Middle frontal gyrus (tissue), 1 donor: Measurements from ENCODE around the gene DIS3.
"Not testable (repeated sequence)": the region's sequence is repeated elsewhere in the genome, so short reads cannot be mapped to it uniquely, and the experiment has no call there.

Experiments
- DNase-seq: peaks from one replicate; pipeline ENCODE4 v3.0.0-alpha.2; 2015; ENCODE audit warnings: low spot score; ENCODE audit errors: extremely low spot score

The DIS3 gene

GRCh38 chr13:72751220-72751619, 30.5 kb downstream of the DIS3 start:
- DNase-seq, result no peak

- no peak for DNase-seq
Observed at GRCh38 chr13:72745260-72745659, 36.4 kb downstream of the DIS3 start.

GRCh38 chr13:72740015-72740414, 41.7 kb downstream of the DIS3 start:
- no peak for DNase-seq

GRCh38 chr13:72737033-72737432, 44.7 kb downstream of the DIS3 start:
- DNase-seq, result no peak

GRCh38 chr13:72728290-72728605, 53.5 kb downstream of the DIS3 start:
- DNase-seq, result no peak

- peak; percentile 93 for DNase-seq
Observed at GRCh38 chr13:72727417-72728289, 54.0 kb downstream of the DIS3 start, which contains the start of the genes BORA and MZT1. TSS of gene BORA (plus strand) at chr13:72727923. CDS start at chr13:72728941, 1,018 bp downstream. TSS of gene MZT1 (minus strand) at chr13:72727629. CDS start at chr13:72727602, 27 bp downstream.

- DNase-seq, result no peak
Observed at GRCh38 chr13:72726726-72727416, 54.8 kb downstream of the DIS3 start.

- DNase-seq, result not testable (repeated sequence)
Observed at GRCh38 chr13:72726185-72726584, 55.5 kb downstream of the DIS3 start.

- no peak for DNase-seq
Observed at GRCh38 chr13:72716776-72717175, 64.9 kb downstream of the DIS3 start.
